ENCODE results near the gene NAP1L5.

Gene NAP1L5

DNA sequence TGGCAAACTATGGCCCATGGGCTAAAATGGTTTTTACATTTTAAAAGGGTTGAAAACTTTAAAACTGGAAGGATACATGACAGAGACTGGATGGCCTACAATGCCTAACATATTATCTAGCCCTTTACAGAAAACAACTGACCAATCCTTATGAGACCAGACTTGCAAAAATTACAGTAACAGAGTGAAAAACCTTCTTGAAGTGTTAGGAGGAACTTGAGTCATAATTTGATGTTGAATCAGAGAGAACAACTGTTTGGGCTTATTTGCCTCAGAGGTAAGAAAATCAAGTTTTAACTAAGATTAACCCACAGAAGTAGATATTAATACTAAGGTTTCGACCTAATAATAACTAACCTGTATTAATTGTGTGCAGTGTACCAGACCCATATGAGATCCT, 12.4 kb upstream of the NAP1L5 start:
- TF ChIP-seq, protein P1, sequence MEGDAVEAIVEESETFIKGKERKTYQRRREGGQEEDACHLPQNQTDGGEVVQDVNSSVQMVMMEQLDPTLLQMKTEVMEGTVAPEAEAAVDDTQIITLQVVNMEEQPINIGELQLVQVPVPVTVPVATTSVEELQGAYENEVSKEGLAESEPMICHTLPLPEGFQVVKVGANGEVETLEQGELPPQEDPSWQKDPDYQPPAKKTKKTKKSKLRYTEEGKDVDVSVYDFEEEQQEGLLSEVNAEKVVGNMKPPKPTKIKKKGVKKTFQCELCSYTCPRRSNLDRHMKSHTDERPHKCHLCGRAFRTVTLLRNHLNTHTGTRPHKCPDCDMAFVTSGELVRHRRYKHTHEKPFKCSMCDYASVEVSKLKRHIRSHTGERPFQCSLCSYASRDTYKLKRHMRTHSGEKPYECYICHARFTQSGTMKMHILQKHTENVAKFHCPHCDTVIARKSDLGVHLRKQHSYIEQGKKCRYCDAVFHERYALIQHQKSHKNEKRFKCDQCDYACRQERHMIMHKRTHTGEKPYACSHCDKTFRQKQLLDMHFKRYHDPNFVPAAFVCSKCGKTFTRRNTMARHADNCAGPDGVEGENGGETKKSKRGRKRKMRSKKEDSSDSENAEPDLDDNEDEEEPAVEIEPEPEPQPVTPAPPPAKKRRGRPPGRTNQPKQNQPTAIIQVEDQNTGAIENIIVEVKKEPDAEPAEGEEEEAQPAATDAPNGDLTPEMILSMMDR (IDR thresholded peaks at IDR 0.05; ENCODE audit: borderline replicate concordance, insufficient read depth, low read depth, low read length): no peak
- H3K4me3 ChIP-seq (ENCODE audit: low read depth, low read length): no peak overlapping the region

DNA sequence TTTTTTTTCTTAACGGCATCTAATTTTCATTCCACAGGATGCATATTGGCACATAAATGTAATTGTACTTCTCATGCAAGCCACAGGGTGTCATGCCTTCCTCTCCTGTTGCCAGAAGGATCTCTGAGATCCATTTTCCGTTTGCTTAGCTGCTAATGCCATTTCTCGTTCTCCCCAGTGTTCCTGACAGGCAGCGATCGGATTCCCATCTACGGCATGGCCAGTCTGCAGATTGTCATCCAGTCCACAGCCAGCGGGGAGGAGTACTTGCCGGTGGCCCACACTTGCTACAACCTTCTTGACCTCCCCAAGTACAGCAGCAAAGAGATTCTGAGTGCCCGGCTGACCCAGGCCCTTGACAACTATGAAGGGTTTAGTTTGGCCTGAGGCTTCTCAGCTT, 8.9 kb upstream of the NAP1L5 start:
- TF ChIP-seq, protein P1 (IDR thresholded peaks at IDR 0.05; ENCODE audit: borderline replicate concordance, insufficient read depth, low read depth, low read length): no peak
- H3K4me3 ChIP-seq (ENCODE audit: low read depth, low read length): no peak overlapping the region

DNA sequence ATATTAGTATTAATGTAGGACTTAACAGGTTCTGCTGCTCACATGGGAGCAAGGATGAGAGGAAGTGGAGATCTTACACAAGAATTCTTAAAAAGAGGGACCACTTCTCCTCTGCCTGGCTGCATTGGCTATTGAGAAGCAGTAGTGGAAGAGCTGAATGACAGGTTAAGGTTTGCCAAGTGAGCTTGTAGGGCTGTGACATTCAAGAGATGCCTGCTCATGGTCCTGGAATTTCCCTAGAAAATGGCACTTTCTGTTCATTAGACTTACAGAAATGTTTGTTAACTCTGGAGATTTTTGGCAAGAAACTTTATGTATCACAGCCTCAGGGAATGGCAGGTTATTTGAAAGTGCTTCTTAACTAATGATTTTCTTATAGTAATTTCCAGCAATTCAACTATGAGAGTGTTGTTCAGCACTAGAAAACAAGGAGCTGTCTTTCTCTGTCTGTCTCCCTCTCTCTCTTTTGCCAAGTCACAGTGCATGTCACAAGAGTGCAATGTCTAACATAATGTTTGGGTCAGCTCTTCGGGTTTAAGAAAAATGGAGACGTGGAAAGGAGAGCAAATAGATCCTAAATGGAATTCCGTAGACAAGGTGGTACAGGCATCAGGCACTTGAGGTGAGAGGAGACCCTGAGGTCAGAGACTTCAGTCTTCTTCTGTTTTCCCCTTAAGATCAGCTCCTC, 8.3 kb upstream of the NAP1L5 start:
- H3K4me3 ChIP-seq (ENCODE audit: low read depth, low read length): no peak overlapping the region
- TF ChIP-seq, protein P1 (IDR thresholded peaks at IDR 0.05; ENCODE audit: borderline replicate concordance, insufficient read depth, low read depth, low read length): no peak

DNA sequence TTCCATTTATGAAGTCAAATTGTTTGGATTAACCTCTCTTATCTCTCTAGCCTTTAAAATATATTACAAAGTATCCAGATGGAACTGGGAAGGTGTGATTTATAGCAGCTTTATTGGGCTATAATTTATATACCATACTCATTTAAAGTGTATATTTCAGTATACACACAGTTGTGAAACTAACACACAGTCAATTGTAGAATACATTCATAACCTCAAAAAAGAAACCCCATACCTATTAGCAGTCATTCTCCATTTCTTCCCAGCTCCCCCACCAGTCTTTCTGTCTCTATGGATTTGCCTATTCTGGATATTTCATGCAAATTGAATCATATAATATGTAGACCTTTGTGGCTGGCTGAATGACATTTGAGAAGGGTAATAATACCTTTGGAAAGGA, 7.6 kb upstream of the NAP1L5 start:
- H3K4me3 ChIP-seq (ENCODE audit: low read depth, low read length): no peak overlapping the region
- TF ChIP-seq, protein P1 (IDR thresholded peaks at IDR 0.05; ENCODE audit: borderline replicate concordance, insufficient read depth, low read depth, low read length): no peak

DNA sequence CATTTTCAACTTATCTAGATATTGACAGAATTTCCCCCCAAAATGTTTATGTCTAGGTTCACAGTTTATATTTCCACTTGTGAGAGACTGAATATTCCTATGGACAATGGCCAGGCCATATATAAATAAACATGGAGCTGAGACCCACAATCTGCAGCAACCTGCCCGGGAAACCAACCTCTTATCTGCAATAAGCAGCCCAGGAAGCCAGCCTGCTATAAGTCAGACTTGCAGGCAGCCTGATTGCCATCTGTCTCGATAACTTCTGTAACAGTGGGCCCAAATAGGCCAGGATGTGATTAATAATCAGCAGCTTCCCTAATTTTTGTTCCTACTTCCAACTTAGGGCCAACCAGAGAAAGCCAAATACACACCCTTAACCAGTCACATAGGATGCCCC, 5.2 kb upstream of the NAP1L5 start:
- TF ChIP-seq, protein P1 (IDR thresholded peaks at IDR 0.05; ENCODE audit: borderline replicate concordance, insufficient read depth, low read depth, low read length): no peak
- no peak overlapping the region for H3K4me3 ChIP-seq (ENCODE audit: low read depth, low read length)

DNA sequence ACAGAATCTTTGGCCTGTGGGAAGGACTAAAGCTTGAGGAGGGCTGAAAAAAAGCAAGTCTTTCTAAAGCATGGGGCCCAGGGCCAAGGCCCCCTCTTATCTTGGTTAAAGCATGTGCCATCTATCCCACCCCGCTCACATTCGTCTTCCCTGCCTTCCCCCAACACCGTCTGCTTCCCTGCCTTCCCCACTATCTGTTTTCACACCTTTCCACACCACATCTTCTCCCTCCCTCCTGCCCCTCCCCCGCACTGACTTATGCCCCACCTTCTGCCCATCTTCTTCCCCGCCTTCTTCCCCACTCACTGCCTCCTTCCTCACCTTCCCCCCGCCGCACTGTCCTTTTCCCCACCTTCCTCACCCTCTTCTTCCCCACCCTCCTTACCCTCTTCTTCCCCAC, 890 bp upstream of the NAP1L5 start:
- no peak overlapping the region for H3K4me3 ChIP-seq (ENCODE audit: low read depth, low read length)
- TF ChIP-seq, protein P1 (IDR thresholded peaks at IDR 0.05; ENCODE audit: borderline replicate concordance, insufficient read depth, low read depth, low read length): no peak

DNA sequence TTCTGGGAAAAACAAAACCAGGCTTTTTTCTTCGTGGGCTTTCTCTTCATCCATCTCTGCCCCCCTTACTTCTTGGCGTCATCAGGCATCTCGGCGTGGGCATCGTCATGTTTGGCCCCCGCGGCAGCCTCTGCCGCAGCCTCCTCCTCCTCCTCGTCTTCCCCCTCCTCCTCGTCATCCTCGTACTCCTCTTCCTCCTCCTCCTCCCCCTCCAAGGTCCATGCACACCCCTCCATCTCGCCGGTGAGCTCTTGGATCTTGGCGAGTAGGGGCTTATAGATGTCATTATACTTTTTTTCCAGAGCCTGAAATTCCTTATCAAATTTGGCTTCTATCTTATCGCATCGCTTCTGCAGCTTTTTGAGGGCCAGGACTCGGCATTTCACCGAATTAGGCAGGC, 488 bp downstream of the NAP1L5 start:
- peak overlapping the region; percentile 62 for H3K4me3 ChIP-seq (ENCODE audit: low read depth, low read length)
- TF ChIP-seq, protein P1 (IDR thresholded peaks at IDR 0.05; ENCODE audit: borderline replicate concordance, insufficient read depth, low read depth, low read length): no peak
